CD4-positive, alpha-beta T cell treated with Interleukin-15 for 4 hours (primary cell): ENCODE results near the gene TAS2R42.

ENCODE experiments used
- DNase-seq: peaks from one replicate; pipeline ENCODE4 v3.0.0-alpha.2; 2020; ENCODE audit warnings: low spot score

TAS2R42 gene, protein sequence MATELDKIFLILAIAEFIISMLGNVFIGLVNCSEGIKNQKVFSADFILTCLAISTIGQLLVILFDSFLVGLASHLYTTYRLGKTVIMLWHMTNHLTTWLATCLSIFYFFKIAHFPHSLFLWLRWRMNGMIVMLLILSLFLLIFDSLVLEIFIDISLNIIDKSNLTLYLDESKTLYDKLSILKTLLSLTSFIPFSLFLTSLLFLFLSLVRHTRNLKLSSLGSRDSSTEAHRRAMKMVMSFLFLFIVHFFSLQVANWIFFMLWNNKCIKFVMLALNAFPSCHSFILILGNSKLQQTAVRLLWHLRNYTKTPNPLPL

DNA sequence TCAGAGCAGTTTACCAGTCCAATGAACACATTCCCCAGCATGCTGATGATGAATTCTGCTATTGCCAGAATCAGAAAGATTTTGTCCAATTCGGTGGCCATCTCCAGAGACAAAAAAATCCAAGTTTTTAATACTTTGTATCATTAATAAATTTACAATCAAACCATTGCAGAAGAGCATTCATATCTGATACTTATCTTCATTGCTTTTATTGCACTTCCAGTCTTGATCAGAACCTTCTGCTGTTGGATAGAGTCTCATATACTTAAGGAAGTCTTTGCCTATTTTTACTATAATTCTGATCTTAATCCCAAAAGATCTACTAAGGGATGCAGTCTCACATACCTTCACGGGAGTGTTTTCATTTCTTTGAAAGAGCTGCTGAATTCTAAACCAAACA lies at the start of gene TAS2R42:
TAS2R42 (minus strand) TSS at position 101 of the 400 bp plus-strand sequence; CDS start at position 101, 0 bp downstream.
- DNase-seq = no peak

DNA sequence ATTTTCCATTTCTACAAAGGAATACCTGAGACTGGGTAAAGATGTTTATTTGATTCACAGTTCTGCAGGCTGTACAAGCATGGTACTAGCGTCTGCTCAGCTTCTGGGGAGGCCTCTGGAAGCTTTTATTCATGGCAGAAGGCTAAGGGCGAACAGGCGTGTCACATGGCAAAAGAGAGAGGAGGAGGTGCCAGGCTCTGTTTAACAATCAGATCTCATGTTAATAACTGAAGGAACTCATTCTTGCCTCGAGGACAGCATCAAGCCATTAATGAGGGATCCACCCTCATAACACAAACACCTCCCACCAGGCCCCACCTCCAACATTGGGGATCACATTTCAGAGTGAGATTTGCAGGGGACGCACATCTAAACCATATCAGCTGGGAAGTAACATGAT lies 46.8 kb upstream of the TAS2R42 start:
- DNase-seq = no peak

DNA sequence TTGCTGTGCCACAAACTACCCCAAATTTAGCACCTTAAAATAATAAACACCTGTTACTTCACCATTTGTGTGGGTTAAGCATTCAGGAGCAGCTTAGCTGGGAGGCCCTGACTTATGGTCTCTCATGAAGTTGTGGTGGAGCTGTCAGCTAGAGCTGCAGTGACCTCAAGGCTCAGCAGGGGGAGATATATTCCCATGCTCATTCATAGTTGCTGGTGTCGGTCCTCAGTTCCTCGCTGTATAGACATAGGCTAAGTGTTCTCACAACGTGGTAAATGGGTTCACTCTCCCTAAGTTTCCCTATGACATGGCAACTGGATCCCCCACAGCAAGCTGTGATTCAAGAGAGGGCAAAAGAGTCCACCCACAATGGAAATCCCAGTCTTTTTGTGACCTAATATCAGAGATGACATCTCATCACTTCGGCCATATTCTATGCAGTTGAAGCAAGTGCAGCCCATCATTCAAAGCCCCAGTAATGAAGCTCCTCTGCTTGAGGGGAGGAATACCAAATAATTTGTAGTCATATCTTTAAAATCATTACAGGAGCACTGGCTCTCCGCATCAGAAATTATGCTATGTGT lies 41.7 kb upstream of the TAS2R42 start:
- peak; percentile 12 for DNase-seq

DNA sequence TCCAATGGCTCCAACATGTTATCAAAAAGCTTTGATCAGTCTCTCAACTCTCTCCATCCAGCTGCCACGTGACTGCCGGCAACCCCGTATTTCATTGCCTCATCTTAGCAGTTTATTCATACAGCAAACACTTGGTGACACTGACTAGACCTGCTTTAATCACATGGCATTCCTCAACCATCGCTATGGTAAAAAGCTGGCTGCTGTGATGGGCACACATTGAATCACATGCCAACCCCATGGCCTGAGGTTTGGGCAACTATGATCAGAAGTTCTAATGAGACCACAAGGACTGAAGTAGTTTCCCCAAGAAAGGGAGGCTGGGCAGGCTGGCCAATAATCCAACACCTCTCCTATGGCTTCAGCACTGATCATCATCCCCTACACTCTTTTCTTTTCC lies 40.6 kb upstream of the TAS2R42 start:
- no peak for DNase-seq

DNA sequence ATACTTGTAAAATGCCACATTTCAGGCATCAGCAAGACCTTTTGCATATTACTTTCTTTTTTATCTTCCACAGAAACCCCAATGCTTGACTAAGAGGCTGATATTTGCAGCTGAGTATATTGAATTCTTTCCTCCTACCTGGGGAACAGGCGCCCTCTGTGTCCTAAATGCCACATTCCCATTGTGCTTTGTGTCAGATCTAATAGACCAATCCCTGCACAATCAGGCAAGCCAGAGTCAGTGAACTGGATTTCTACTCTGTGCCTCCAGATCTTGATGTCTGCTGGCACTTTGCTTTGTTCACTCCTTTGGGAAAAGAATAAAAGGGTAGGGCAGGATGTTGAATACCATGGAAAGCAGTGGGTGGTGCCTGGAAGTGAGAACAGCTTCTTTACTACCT lies 22.4 kb upstream of the TAS2R42 start:
- DNase-seq = no peak

DNA sequence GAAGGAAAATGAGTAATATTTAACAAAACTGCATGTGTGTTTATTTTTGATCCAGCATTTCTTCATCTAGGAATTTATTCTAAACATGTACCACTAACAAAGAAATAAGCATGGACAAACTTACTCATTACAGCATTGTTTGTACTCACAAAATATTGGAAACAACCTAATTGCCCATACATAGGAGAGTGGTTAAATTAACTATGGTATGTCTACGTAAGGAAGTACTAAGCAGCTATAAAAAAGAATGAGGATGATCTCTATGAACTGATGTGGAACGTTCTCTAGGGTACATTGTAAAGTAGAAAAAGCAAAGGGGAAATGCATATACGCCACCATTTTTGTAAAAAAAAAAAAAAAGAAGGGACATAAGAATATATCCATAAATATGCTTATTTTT lies 17.4 kb upstream of the TAS2R42 start:
- DNase-seq = no peak

DNA sequence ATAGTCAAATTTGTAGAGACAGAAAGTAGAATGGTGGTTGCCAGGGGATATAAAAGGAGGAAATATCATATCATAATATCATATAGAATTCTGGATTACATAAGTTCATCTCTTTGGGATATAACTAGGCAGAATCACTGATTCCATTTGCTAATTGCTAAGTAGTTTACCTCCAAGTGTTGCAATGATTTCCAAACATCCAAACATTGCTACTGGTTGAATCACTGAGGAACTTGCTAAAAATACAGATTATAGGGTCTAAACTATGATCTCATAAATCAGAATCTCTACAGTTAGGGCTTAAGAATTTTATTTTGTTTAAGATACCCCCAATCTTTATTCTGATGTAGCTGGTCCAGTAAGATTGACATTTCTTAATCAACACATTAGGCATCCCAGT lies 16.1 kb upstream of the TAS2R42 start:
- DNase-seq = no peak

DNA sequence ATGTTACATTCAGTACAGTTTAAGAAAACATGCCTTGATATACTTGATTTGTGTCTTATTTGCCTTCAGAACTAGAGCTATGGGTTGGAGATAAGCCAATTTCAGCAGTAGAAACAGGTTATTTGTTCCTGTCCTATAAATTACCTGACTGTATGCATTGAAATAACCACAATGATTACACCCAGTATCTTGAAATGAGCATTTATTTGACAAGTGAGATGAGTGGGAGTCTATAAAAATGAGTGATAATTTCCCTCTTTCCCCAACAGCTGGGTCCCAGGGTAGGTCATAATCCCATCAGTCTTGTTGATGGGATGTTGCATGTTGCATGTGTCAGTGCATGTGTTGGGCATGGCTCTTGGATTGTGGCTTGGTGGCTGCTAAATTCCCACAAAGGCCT lies 3.7 kb downstream of the TAS2R42 start:
- DNase-seq = no peak

DNA sequence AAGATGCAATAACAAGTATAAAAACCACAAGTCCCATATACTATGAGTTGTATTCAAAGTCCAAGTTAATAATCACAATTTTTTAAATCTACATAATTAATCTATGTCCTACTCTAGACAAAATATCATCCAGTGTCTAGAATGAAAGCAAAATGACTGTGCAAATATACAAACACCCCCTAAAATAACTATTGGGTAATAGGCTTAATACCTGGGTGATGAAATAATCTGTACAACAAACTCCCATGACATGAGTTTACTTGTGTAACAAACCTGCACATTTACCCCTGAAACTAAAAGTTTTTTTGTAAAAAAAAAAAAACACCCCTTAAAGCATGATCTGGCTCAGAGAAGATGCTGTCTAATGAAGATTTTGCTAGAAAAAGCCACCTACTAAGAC lies 4.2 kb downstream of the TAS2R42 start:
- no peak for DNase-seq

DNA sequence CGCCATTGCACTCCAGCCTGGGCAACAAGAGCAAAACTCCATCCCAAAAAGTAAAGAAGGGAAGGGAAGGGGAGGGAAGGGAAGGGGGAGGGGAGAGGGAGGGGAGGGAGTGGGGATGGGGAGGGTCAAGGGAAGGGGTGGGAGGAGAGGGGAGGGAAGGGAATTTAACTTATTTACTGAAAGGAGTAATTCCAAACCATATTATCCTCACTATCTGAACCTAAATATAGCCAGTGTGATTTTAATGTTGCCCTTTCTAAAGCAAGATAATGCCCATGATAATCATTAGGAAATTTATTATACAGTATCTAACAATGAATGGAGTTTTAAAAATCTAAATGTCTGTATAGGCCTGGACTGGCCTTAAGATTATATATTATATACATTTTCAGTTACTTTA lies 8.5 kb downstream of the TAS2R42 start:
- no peak for DNase-seq

DNA sequence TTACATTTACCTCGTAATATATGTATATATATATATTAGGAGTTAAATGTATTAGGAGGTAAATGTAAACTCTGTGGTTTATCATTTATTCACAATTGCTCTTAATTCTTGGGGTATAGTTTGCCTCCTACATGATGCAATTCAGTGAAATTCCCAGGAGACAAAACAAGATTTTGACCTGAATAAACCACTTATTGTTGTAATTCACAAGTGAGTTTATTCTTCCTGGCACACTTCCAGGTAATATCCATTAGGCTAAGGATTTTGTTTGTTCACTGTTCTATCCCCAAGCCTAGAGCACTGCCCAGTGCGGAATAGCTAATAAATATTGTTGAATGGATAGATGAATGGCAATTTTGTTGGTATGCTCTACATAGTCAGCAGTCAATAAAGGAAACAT lies 12.7 kb downstream of the TAS2R42 start:
- no peak for DNase-seq

DNA sequence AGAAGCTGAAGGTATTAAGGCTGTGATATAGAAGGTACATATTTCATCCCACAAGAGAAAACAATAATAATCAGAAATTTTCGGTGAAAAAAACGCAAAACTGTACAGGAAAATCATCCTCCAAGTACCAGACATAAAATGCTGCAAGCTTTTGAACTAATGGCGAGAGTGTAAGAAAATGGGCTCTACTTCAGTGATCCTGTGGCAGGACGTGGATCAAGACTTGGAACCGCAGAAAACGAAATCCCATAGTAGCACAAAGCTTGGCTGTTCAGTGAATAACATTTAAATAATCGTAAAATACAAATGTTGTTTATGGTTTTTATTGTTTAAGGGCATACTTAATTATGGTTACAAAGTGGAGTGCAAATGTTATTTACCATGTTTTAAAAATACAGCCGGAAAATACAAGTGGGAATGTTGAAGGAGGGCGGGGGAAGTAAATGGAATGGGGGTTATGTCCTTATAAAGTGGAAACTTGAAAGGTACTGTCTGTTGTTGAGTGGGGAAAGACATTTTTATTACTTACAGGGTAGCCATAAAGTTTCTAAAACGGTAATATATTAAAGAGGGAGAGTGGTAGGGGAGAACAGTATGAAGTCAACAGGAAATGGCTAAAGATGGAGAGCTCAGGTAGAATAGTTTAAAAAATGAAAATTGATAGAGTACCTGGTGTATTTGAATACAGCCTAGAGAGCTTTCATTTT lies 14.6 kb downstream of the TAS2R42 start:
- no peak for DNase-seq

DNA sequence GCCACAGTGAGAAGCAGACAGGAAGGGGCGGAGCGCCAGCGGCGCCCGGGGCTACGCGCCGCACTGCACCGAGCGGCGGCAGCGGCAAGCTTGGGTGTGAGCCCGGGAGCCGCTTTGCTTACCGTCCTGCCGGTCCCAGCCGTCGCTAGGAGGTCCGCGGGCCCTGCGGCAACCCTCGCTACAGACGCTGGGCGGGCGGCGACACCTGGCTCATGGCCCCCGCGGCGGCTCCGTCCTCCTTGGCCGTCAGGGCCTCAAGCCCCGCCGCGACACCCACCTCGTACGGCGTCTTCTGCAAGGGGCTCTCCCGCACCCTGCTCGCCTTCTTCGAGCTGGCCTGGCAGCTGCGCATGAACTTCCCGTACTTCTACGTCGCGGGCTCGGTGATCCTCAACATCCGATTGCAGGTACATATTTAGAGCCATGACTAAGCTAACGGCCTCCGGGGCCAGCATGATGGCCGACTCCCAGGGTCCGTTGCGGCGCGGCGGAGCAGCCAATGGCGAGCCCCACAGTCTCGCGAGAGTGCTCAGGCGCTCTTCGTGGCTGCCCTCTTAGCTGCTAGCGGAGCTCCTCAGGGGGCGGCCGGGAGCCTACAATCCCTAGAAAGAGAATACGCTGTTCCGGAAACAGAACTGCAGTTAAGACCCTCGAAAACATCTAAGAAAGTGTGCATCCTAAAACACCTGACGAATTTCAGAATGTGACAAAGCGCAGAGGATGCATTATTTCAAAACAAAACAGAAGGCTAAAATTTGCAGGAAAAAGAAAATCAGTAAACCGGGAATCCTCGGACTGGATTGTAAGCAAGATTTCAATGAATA lies 15.4 kb downstream of the TAS2R42 start, which contains the start of gene SMIM10L1:
SMIM10L1 (plus strand) TSS at position 50 of the 824 bp plus-strand sequence; CDS start at position 213, 163 bp downstream.
- DNase-seq = peak; percentile 90

DNA sequence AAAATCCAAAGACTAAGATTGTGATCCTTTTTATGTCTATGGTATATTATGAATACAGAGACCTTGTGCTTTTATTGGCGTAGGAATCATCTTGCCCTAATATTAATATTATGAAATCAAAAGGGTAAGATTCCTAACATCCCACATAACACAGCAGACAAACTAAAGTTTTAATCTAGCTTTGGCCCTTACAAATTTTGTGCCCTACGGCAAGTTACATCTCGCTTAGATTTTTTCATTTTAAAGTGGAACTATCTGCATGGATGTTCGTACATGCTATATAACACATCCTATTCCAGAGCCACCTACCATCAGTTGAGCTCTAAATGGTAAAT lies 16.0 kb downstream of the TAS2R42 start:
- no peak for DNase-seq

DNA sequence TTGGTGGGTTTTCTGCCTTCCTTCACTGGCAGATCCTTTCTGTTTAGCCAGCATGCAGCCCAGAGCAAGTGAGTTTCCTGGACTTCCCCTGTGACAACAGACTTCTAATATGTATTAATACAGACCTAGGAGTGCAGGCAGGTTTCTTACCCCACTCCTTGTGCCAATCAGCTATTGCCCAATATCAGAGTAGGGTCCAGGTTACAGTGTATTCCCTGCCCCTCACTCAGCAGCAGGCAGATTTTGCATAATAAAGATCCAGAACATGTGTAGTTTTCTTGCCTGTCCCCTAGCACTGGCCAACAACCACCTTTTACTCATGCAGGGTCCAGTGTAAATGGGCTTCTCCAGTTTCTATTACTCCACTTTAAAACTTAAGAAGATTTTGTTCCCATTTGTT lies 20.4 kb downstream of the TAS2R42 start:
- DNase-seq = no peak

DNA sequence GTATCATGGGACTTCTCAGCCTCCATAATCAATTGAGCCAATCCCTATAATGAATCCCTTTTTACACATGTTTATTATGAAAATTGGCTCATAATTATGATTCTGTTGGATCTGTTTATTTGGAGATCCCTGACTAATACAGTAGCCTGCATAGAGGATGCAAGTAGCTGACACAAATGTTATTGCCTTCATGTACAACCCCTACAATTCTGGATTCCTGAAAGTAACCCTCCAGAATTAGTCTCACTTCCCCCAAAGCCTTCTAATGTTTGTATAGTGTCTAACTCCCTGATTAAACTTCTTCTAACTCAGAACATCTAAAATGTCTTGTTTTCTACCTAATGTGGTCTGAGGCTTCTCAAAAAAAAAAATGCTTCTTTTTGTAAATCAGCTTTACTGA lies 22.4 kb downstream of the TAS2R42 start:
- no peak for DNase-seq

DNA sequence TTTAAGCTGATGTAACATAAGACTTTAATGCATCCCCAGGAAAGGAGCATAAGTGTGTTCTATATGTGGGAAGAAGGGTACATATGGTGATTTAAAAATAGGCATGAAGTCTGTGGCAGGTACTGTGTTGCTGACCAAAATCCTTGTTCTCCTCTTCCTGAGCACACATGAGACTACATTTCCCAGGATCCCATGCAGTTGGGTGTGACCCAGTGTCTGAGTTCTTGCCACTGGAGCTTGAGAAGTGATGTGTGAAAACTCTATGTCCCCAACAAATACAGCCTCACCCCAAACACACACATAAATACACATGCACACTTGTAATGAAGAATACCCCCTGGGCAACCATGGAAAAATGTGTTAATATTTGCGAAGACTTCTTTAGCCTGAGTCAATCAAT lies 24.2 kb downstream of the TAS2R42 start:
- DNase-seq = no peak

DNA sequence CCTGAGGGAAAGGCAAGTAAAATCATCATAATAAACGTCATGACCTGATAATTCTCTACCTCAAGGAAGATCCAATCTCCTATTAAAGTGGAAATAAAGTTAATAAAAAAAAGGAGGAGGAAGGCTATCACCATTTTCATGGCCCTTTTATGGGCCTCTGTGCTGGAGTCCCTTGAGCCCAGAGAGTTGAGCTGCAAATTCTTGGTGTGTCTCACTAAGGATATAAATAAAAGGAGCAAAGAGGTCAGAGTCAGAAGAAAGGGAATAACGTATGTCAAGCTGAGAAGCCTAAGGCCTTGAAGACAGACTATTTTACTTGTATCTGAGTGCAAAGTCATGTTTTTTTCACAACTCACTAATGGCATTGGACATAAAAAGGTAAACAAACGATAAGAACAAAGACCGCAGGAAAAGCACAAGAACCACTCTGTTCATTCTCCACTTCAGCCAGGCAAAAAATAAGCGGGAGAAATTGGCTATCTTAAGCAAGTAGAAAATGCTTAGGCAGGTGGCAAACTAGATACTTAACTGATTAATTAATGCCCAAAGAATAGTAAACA lies 27.8 kb downstream of the TAS2R42 start:
- DNase-seq = no peak

DNA sequence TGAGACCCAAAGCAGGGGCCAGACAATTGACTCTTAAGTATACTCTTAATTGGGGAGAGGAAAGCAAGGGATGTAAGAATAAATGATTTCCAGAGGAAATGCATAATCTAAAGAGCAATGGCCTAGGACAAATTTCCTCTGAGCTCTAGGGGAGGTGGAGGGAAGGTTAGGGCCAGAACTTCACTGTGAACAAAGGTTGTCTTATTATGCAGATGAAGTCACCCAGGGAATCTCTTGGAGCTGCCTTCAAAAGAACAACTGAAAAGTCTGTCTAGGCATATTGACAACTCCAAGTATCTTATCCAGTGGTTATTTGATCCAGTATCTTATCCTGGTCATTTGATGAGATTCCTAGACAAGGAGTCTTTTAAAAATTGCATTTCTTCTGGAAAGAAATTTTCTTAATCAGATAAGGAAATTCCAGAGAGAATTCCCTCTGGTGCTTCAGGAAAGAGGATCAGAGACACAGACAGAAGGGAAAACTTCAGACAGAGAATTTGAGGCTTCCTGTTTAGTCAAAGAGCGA lies 32.3 kb downstream of the TAS2R42 start:
- DNase-seq = no peak

DNA sequence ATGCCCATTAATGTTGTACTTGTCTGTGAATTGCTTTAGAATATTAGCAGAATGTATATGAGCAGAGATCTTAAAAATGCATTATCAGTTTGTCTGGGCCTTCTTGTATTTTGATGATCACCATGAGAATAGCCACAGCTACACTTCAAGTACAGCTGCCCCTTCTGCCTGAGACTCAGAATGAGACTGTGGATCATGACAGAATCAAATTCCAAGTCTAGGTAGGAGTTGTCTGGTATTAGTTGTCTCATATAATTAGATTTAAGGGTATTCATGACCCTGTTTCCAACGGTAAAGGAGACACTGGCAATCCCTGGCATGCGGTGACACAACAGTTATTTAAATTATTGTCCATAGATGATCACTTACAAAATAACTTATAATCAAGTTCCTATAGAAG lies 34.0 kb downstream of the TAS2R42 start:
- no peak for DNase-seq

DNA sequence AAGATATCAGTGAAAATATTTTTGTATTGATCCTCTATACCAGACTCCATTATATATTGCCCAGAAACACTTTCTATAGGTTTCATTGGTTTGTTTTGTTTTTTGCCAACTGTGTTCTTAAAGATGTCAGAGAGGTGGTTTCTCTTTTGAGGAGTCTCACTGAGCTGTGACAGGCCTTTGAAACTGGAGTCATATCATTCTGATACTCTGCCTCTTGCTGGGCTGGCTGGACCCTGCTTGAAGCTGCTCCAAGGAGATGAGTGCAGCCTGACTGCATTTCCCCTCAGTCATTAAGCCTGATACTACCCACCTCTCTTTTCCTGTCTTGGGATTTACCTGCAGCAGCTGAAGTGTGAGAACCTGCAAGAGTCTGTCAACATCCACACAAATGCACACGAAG lies 35.9 kb downstream of the TAS2R42 start:
- DNase-seq = no peak

DNA sequence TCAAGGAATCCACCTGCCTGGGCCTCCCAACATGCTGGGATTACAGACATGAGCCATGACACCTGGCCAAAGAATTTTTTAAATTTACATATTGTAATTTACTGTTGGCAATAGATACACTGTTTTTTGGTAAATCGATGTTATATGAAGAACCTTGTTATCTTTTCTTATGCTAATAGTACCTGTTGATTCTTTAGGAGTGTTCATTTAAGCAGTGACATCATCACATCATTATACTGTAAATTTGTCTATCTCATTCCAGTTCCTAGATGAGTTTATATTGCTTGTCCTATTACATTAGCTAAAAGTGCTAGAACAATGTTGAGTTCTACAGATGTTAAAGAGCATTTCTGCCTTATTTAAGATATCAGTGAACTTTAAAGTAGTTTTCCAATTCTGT lies 39.3 kb downstream of the TAS2R42 start:
- DNase-seq = no peak
